ENCODE measurements around the gene VAV2. TPM values are rescaled to one million over a fixed set of nuclear protein-coding genes. Genes with fewer than 3 reads are reported as not detected.

VAV2 gene
- polyA plus RNA-seq, 12 donors, result 12.0 to 16.6 (median 15.0) TPM; not detected in 1

- DNase-seq, result no peak
Observed at GRCh38 chr9:133854765-133855164, 137.4 kb downstream of the VAV2 start.

GRCh38 chr9:133854048-133854447 lies 138.1 kb downstream of the VAV2 start:
- no peak for DNase-seq

- DNase-seq, result no peak
Observed at GRCh38 chr9:133853331-133853730, 138.8 kb downstream of the VAV2 start.

GRCh38 chr9:133852431-133852830 lies 139.7 kb downstream of the VAV2 start:
- DNase-seq, result no peak

GRCh38 chr9:133851693-133852092 lies 140.4 kb downstream of the VAV2 start:
- no peak for DNase-seq

- DNase-seq, result no peak
Observed at GRCh38 chr9:133850937-133851336, 141.2 kb downstream of the VAV2 start.

GRCh38 chr9:133850161-133850560 lies 142.0 kb downstream of the VAV2 start:
- DNase-seq, result no peak

GRCh38 chr9:133849110-133849670 lies 142.9 kb downstream of the VAV2 start:
- DNase-seq, result no peak

- no peak for DNase-seq
Observed at GRCh38 chr9:133848471-133849109, 143.5 kb downstream of the VAV2 start.

- no peak for DNase-seq
Observed at GRCh38 chr9:133846483-133847090, 145.5 kb downstream of the VAV2 start.

GRCh38 chr9:133845440-133845839 lies 146.7 kb downstream of the VAV2 start:
- peak; percentile 51 for DNase-seq

- DNase-seq, result no peak
Observed at GRCh38 chr9:133844881-133845410, 147.2 kb downstream of the VAV2 start.

GRCh38 chr9:133844398-133844784 lies 147.7 kb downstream of the VAV2 start:
- DNase-seq, result no peak

GRCh38 chr9:133843751-133844397 lies 148.2 kb downstream of the VAV2 start:
- DNase-seq, result no peak

- DNase-seq, result no peak
Observed at GRCh38 chr9:133843250-133843649, 148.9 kb downstream of the VAV2 start.

- no peak for DNase-seq
Observed at GRCh38 chr9:133842721-133843227, 149.3 kb downstream of the VAV2 start.

GRCh38 chr9:133842174-133842573 lies 149.9 kb downstream of the VAV2 start:
- DNase-seq, result no peak

- no peak for DNase-seq
Observed at GRCh38 chr9:133841167-133841812, 150.8 kb downstream of the VAV2 start.

- DNase-seq, result no peak
Observed at GRCh38 chr9:133839822-133840329, 152.2 kb downstream of the VAV2 start.

GRCh38 chr9:133838859-133839507 lies 153.1 kb downstream of the VAV2 start:
- no peak for DNase-seq
